Natural killer cell (primary cell): ENCODE results near the gene PLXDC1. TPM values are rescaled to one million over a fixed set of nuclear protein-coding genes. Genes with fewer than 3 reads are reported as not detected.

Source experiments
- ATAC-seq, 3 donors: fragments of 150-1000 bp in 2 of 3; fragments of 200-7000 bp in 1 of 3; cut with Tn5 transposase; 1 replicate in 1 of 3; 2 replicates in 2 of 3; pipeline ENCODE4 v1.10.0; 2021; ENCODE audit warnings: mild to moderate bottlenecking in 2 of 3, moderate library complexity in 2 of 3
- DNase-seq, 2 donors: peaks; one replicate each; pipeline versions ENCODE4 v3.0.0 to v3.0.0-alpha.2; 2013 to 2021; ENCODE audit warnings: mixed read lengths in 1 of 2
- H3K27ac ChIP-seq: one replicate; pipeline ENCODE4 v1.5.1; 2013; ENCODE audit warnings: mild to moderate bottlenecking, low read length
- H3K27me3 ChIP-seq: one replicate; pipeline ENCODE4 v1.6.1; 2013; ENCODE audit warnings: low read length; ENCODE audit not compliant: control insufficient read depth, insufficient read depth
- H3K36me3 ChIP-seq: one replicate; pipeline ENCODE4 v1.6.1; 2013; ENCODE audit warnings: low read length; ENCODE audit not compliant: control insufficient read depth, insufficient read depth
- H3K4me1 ChIP-seq: one replicate; pipeline ENCODE4 v1.6.1; 2013; ENCODE audit warnings: low read length; ENCODE audit not compliant: control insufficient read depth, insufficient read depth
- H3K4me3 ChIP-seq: one replicate; pipeline ENCODE4 v1.5.1; 2013; ENCODE audit warnings: low read length
- H3K9me3 ChIP-seq: one replicate; pipeline ENCODE4 v1.6.1; 2013; ENCODE audit warnings: low read length; ENCODE audit not compliant: control insufficient read depth, insufficient read depth
- H3K27ac Mint-ChIP-seq, 2 donors: one replicate each; pipeline ENCODE4 v1.8.0; 2022; ENCODE audit warnings: mild to moderate bottlenecking in 2 of 2, mixed read lengths in 2 of 2, moderate library complexity in 1 of 2
- H3K27me3 Mint-ChIP-seq, 2 donors: one replicate each; pipeline ENCODE4 v1.8.0; 2022; ENCODE audit warnings: low read depth in 2 of 2, mixed read lengths in 2 of 2
- H3K36me3 Mint-ChIP-seq: one replicate; pipeline ENCODE4 v1.8.0; 2022; ENCODE audit warnings: mixed read lengths
- H3K4me1 Mint-ChIP-seq, 2 donors: one replicate each; pipeline ENCODE4 v1.8.0; 2022; ENCODE audit warnings: mixed read lengths in 2 of 2
- H3K4me3 Mint-ChIP-seq: one replicate; pipeline ENCODE4 v1.8.0; 2022; ENCODE audit warnings: mild to moderate bottlenecking, moderate library complexity, mixed read lengths
- H3K9me3 Mint-ChIP-seq, 2 donors: one replicate each; pipeline ENCODE4 v1.8.0; 2022; ENCODE audit warnings: mixed read lengths in 2 of 2
- CTCF ChIP-seq: fragments of 200-600 bp; IDR thresholded peaks from one replicate; pipeline ENCODE4 v1.8.0; 2022; ENCODE audit warnings: antibody characterized with exemption
- WGBS: methylation state at CpG from one replicate; pipeline ENCODE4 v1.1.7; 2013; ENCODE audit warnings: missing lambda C conversion rate; ENCODE audit not compliant: insufficient coverage; 5-methylcytosine and 5-hydroxymethylcytosine counted together
- intact Hi-C: fragments of 100-400 bp; cut with micrococcal nuclease; formaldehyde crosslinking; loops from one replicate; pipeline ENCODE4 v1.14.2; 2022
- total RNA-seq, 4 donors: library from RNA; stranded (reverse); fragments of 120-200 nt in 1 of 4; gene quantifications; one replicate each; pipeline versions ENCODE4 v1.2.3 to v1.2.4, GENCODE V29; 2013 to 2022

PLXDC1 gene
- total RNA-seq, 3 donors from 2014 or later (not counting 1 experiment from before 2014, with no cell fraction given), result 5.7 to 53.6 (median 15.9) TPM

GRCh38 chr17:39138431-39139160, 12.8 kb downstream of the PLXDC1 start:
- DNase-seq (no peak), ATAC-seq (no peak)
- H3K4me3 Mint-ChIP-seq, result no peak overlapping the region
- 92% methylated on average over 13 of the region's 13 CpGs for WGBS
- Histone ChIP-seq H3K9me3 (no peaks in the 10 kb centered on the region), H3K4me1 (no peaks in the 10 kb centered on the region), H3K4me3 (no peak overlapping the region), H3K27ac (no peak overlapping the region), H3K36me3 (no peaks in the 10 kb centered on the region), H3K27me3 (no peaks in the 10 kb centered on the region)
- H3K27me3 Mint-ChIP-seq, result no peaks in the 10 kb centered on the region
- no peak overlapping the region for H3K27ac Mint-ChIP-seq
- TF ChIP-seq CTCF, result no peak
- intact Hi-C loops, result no loop called here
- H3K9me3 Mint-ChIP-seq, result no peaks in the 10 kb centered on the region
- H3K36me3 Mint-ChIP-seq, result no peaks in the 10 kb centered on the region
- no peaks in the 10 kb centered on the region for H3K4me1 Mint-ChIP-seq

GRCh38 chr17:39134878-39135277, 16.6 kb downstream of the PLXDC1 start:
- intact Hi-C loops, result no loop called here
- Histone ChIP-seq H3K9me3 (no peaks in the 10 kb centered on the region), H3K4me1 (no peaks in the 10 kb centered on the region), H3K27ac (no peak overlapping the region), H3K36me3 (no peaks in the 10 kb centered on the region), H3K4me3 (no peak overlapping the region), H3K27me3 (no peaks in the 10 kb centered on the region)
- H3K27ac Mint-ChIP-seq, result no peak overlapping the region
- no peak for DNase-seq
- TF ChIP-seq CTCF, result no peak
- no peaks in the 10 kb centered on the region for H3K4me1 Mint-ChIP-seq
- H3K36me3 Mint-ChIP-seq, result no peaks in the 10 kb centered on the region
- H3K4me3 Mint-ChIP-seq, result no peak overlapping the region
- 87% methylated on average over 6 of the region's 6 CpGs for WGBS
- H3K27me3 Mint-ChIP-seq, result peaks cover 0 to 3% of the 10 kb centered on the region in 2 donors
- H3K9me3 Mint-ChIP-seq, result no peaks in the 10 kb centered on the region
- no peak for ATAC-seq

- Mint-ChIP-seq H3K9me3 (no peaks in the 10 kb centered on the region), H3K27ac (no peak overlapping the region), H3K4me3 (no peak overlapping the region), H3K36me3 (no peaks in the 10 kb centered on the region), H3K4me1 (no peaks in the 10 kb centered on the region), H3K27me3 (peaks cover 0 to 3% of the 10 kb centered on the region in 2 donors)
- intact Hi-C loops, result no loop called here
- TF ChIP-seq CTCF, result no peak
- Histone ChIP-seq H3K4me1 (no peaks in the 10 kb centered on the region), H3K27me3 (no peaks in the 10 kb centered on the region), H3K27ac (no peak overlapping the region), H3K36me3 (no peaks in the 10 kb centered on the region), H3K9me3 (no peaks in the 10 kb centered on the region), H3K4me3 (no peak overlapping the region)
- DNase-seq, result no peak
- no peak for ATAC-seq
- WGBS, result 92% methylated on average over 7 of the region's 7 CpGs
Observed at GRCh38 chr17:39132192-39132610, 19.2 kb downstream of the PLXDC1 start.

- Histone ChIP-seq H3K4me3 (no peak overlapping the region), H3K27ac (no peak overlapping the region), H3K9me3 (no peaks in the 10 kb centered on the region), H3K4me1 (no peaks in the 10 kb centered on the region), H3K27me3 (no peaks in the 10 kb centered on the region), H3K36me3 (no peaks in the 10 kb centered on the region)
- no peaks in the 10 kb centered on the region for H3K9me3 Mint-ChIP-seq
- no peak for DNase-seq
- ATAC-seq, result no peak
- WGBS, result 84% methylated on average over 6 of the region's 6 CpGs
- peaks cover 0 to 3% of the 10 kb centered on the region in 2 donors for H3K27me3 Mint-ChIP-seq
- no peaks in the 10 kb centered on the region for H3K4me1 Mint-ChIP-seq
- H3K27ac Mint-ChIP-seq, result no peak overlapping the region
- no peaks in the 10 kb centered on the region for H3K36me3 Mint-ChIP-seq
- no peak for TF ChIP-seq CTCF
- no peak overlapping the region for H3K4me3 Mint-ChIP-seq
- intact Hi-C loops, result no loop called here
Observed at GRCh38 chr17:39131616-39132015, 19.8 kb downstream of the PLXDC1 start.
